Heart right ventricle (tissue), 16 donors: ENCODE data around the gene OTUB2. TPM values are rescaled to one million over a fixed set of nuclear protein-coding genes. Genes with fewer than 3 reads are reported as not detected.

Source experiments
- ATAC-seq, 8 donors: fragments of 200-7000 bp; cut with Tn5 transposase; one replicate each; pipeline ENCODE4 v1.9.1; 2020; ENCODE audit warnings: mild to moderate bottlenecking in 8 of 8, moderate library complexity in 8 of 8, moderate number of reproducible peaks in 1 of 8
- DNase-seq, 2 donors: peaks; one replicate each; pipeline ENCODE4 v3.0.0-alpha.2; 2020
- H3K27ac ChIP-seq, 10 donors: fragments of 200-600 bp; sonication (generic) in 2 of 10; one replicate each; pipeline versions ENCODE4 v1.5.0 to v1.8.0; 2020 to 2022; ENCODE audit warnings: mild to moderate bottlenecking in 3 of 10
- H3K27me3 ChIP-seq, 7 donors: fragments of 200-600 bp; one replicate each; pipeline ENCODE4 v1.8.0; 2021 to 2022; ENCODE audit warnings: mild to moderate bottlenecking in 2 of 7
- H3K36me3 ChIP-seq, 9 donors: fragments of 200-600 bp; sonication (generic) in 1 of 9; one replicate each; pipeline versions ENCODE4 v1.5.0 to v1.8.0; 2020 to 2022; ENCODE audit warnings: mild to moderate bottlenecking in 2 of 9
- H3K4me1 ChIP-seq, 9 donors: fragments of 200-600 bp; sonication (generic) in 1 of 9; one replicate each; pipeline versions ENCODE4 v1.5.0 to v1.8.0; 2020 to 2022; ENCODE audit warnings: mild to moderate bottlenecking in 4 of 9
- H3K4me3 ChIP-seq, 10 donors: fragments of 200-600 bp; sonication (generic) in 2 of 10; one replicate each; pipeline versions ENCODE4 v1.5.0 to v1.8.0; 2020 to 2022; ENCODE audit warnings: mild to moderate bottlenecking in 7 of 10, moderate library complexity in 2 of 10
- H3K9me3 ChIP-seq, 11 donors: fragments of 200-600 bp in 10 of 11; sonication (generic) in 2 of 11; one replicate each; pipeline versions ENCODE4 v1.5.0 to v1.8.0; 2013 to 2022; ENCODE audit warnings: mild to moderate bottlenecking in 2 of 11, control low read depth in 1 of 11, moderate library complexity in 1 of 11
- WGBS, 2 donors: extraction: QIAGEN DNeasy Blood & Tissue Kit; methylation state at CpG; one replicate each; pipeline ENCODE4 v1.1.7; 2013; ENCODE audit warnings: inconsistent platforms in 1 of 2; 5-methylcytosine and 5-hydroxymethylcytosine counted together
- intact Hi-C, 10 donors: fragments of 100-400 bp; cut with DNase I; formaldehyde crosslinking; loops; one replicate each; pipeline versions ENCODE4 v1.11.1 to v1.14.2; 2022
- polyA plus RNA-seq, 2 donors: library from polyadenylated mRNA; stranded (reverse); fragments of 200-250 nt; gene quantifications; one replicate each; pipeline ENCODE4 v1.2.3, GENCODE V29; 2013
- total RNA-seq, 10 donors: library from RNA; stranded (reverse); fragmentation: NEBNext Ultra II Directional in 3 of 10; extraction: Animal tissue kit (Norgen Biotek cat#: 25700) in 3 of 10; gene quantifications; one replicate each; pipeline versions ENCODE4 v1.2.1 to v1.2.4, GENCODE V29; 2021 to 2023
- TF ChIP-seq, protein P1 (sequence below), 9 donors: fragments of 200-600 bp; sonication (generic) in 2 of 9; IDR thresholded peaks; one replicate each; pipeline versions ENCODE4 v1.5.0 to v1.8.0; 2021 to 2022; ENCODE audit warnings: antibody characterized with exemption in 9 of 9, mild to moderate bottlenecking in 5 of 9, moderate library complexity in 1 of 9
- donor health status: Arrhythmogenic right ventricular cardiomyopathy.
- donor health status: ischemic (EF 13 %, LVEDD 7.1; RV severe dilation, severe dysfunction).
- donor health status: healthy with polysubstance abuse.
- donor health status: DM: no; HTN: yes; CAD: no.
- donor health status: DM: no; HTN: no; CAD: no.
- donor health status: ischemic (EF 25% LVEDD 6.9; RV normal size, moderate dysfunction).
- donor health status: ischemic (EF 25% LVEDD 5.7; RV mildly dilated, moderate dysfunction).
- donor health status: healthy.
- donor health status: DM: yes; HTN: yes; CAD: no.
- donor health status: Ischemic cardiomyopathy.
- donor health status: ischemic (EF 35%, LVEDD 5.7; RV mildly dilated, moderate dysfunction).
- donor health status: nonischemic (EF 11% LVEDD 7.7; RV severe dilation, severe dysfunction).
- donor health status: DM: yes; HTN: yes; CAD: no.
- donor health status: PGD.
- donor health status: ischemic (EF 29% LVEDD 5.4; RV normal size, mild dysfunction).
- donor health status: nonischemic (EF 23%, LVEDD 6.1; RV moderate dilation, normal function).

The OTUB2 gene
- total and polyA plus RNA-seq, 12 donors = 0.07 to 0.37 (median 0.16) TPM; not detected in 1

- DNase-seq (no peak), ATAC-seq (no peak)
- 93% methylated on average over 8 of the region's 8 CpGs for WGBS, 2 donors
- no peaks in the 10 kb centered on the region for H3K27me3 ChIP-seq
- no peaks in the 10 kb centered on the region for H3K36me3 ChIP-seq
- H3K9me3 ChIP-seq = peaks cover 0 to 5% (median 0%) of the 10 kb centered on the region in 11 donors
- H3K4me1 ChIP-seq = peaks cover 0 to 28% (median 5%) of the 10 kb centered on the region in 9 donors
- H3K27ac ChIP-seq = no peak overlapping the region
- intact Hi-C loops = no loop called here
- TF ChIP-seq, protein P1, sequence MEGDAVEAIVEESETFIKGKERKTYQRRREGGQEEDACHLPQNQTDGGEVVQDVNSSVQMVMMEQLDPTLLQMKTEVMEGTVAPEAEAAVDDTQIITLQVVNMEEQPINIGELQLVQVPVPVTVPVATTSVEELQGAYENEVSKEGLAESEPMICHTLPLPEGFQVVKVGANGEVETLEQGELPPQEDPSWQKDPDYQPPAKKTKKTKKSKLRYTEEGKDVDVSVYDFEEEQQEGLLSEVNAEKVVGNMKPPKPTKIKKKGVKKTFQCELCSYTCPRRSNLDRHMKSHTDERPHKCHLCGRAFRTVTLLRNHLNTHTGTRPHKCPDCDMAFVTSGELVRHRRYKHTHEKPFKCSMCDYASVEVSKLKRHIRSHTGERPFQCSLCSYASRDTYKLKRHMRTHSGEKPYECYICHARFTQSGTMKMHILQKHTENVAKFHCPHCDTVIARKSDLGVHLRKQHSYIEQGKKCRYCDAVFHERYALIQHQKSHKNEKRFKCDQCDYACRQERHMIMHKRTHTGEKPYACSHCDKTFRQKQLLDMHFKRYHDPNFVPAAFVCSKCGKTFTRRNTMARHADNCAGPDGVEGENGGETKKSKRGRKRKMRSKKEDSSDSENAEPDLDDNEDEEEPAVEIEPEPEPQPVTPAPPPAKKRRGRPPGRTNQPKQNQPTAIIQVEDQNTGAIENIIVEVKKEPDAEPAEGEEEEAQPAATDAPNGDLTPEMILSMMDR (IDR thresholded peaks at IDR 0.05) = no peak
- no peak overlapping the region for H3K4me3 ChIP-seq
Observed at GRCh38 chr14:94031161-94031882, 5.2 kb downstream of the OTUB2 start.

- Histone ChIP-seq H3K9me3 (peaks cover 0 to 5% (median 0%) of the 10 kb centered on the region in 11 donors), H3K27ac (no peak overlapping the region), H3K36me3 (no peaks in the 10 kb centered on the region), H3K27me3 (no peaks in the 10 kb centered on the region), H3K4me3 (no peak overlapping the region), H3K4me1 (peaks cover 0 to 24% (median 1%) of the 10 kb centered on the region in 9 donors)
- TF ChIP-seq, protein P1 (IDR thresholded peaks at IDR 0.05) = no peak
- ATAC-seq (no peak), DNase-seq (no peak)
- 82 to 93% methylated on average over 7 of the region's 7 CpGs for WGBS, 2 donors
- intact Hi-C loops = no loop called here
Observed at GRCh38 chr14:94031883-94032279, 5.7 kb downstream of the OTUB2 start.

DNA sequence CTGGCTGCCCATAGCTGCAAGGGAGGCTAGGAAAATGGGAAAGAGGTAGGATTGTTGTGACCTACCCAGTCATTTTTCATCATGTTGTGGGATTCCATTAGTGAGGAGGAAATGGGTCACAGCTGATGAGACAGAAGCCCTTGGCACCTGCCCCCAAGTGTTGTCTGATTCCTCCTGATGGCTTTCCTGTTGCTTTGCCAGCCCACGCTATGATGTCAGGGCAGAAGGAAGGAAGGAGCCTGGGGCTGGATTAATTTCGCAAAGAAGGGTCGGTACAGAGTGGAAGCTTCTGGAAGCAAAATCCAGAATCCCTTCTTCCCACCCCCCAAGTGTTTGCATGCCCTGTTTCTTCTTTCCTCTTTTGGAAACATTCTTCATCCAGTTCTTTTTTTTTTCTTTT, 8.7 kb downstream of the OTUB2 start:
- ATAC-seq (no peak), DNase-seq (no peak)
- intact Hi-C loops = loop anchor here in 6 of 10 donors (5.0 kb wide), 4 partner anchors 42 to 147 kb away; partner anchors contain the start of gene IFI27L2 (in 1 of the 6)
- H3K9me3 ChIP-seq = peaks cover 0 to 5% (median 0%) of the 10 kb centered on the region in 11 donors
- peaks cover 0 to 14% (median 0%) of the 10 kb centered on the region in 9 donors for H3K4me1 ChIP-seq
- TF ChIP-seq, protein P1 (IDR thresholded peaks at IDR 0.05) = no peak
- no peaks in the 10 kb centered on the region for H3K36me3 ChIP-seq
- no peak overlapping the region for H3K27ac ChIP-seq
- H3K4me3 ChIP-seq = no peak overlapping the region
- WGBS, 2 donors = 78 to 83% methylated on average over 3 of the region's 3 CpGs
- no peaks in the 10 kb centered on the region for H3K27me3 ChIP-seq

DNA sequence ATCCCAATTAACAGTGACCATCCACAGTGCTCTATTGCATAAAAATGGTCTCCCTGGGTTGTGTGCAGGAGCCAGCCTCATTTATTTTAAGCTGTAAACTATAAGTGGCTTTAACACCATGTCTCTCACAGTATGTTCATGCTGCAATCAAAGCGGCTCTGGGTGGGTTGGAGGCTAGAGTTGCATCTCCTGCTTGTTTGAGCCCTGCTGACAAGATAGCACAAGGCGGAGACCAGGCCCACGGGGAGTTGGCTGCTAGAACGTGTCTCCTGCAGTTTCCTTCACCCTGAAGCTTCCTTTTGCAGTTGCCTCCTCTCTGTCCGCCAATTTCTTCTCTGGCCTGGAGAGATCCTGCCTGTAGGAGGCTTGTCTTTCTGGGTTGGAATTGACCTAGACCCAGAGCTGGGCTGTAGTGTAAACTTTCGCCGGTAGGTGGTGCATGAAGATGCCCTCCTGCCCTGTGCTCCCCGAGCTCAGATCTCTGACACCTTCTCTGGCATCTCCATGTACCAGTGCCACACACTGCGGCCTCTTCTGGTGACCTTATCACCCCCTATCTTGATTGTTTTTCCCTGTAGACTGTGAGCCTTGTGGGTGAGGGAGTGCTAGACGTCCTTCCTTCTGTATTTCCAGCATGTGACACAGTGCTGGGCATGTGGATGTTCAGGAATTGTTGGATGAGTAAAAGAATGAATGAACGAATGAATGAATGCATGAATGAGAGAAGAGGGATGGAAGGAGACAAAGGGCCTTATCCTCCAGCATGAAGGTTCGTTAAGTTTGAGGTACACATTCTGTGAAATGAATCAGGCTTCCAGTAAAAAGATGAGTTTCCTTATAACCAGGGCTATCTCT, 10.4 kb downstream of the OTUB2 start:
- peak; percentile 64 to 71 for DNase-seq
- peaks cover 0 to 5% (median 0%) of the 10 kb centered on the region in 11 donors for H3K9me3 ChIP-seq
- H3K27me3 ChIP-seq = no peaks in the 10 kb centered on the region
- H3K36me3 ChIP-seq = no peaks in the 10 kb centered on the region
- TF ChIP-seq, protein P1 (IDR thresholded peaks at IDR 0.05) = peak; percentile 75 to 90 (median 86)
- WGBS, 2 donors = 28% methylated on average over 12 of the region's 12 CpGs
- intact Hi-C loops = loop anchor here (1.0 to 5.0 kb wide), 8 partner anchors 41 to 146 kb away; partner anchors contain the start of gene IFI27L2 (in 1 of the 10)
- H3K4me3 ChIP-seq = no peak overlapping the region
- H3K27ac ChIP-seq = no peak overlapping the region
- H3K4me1 ChIP-seq = peaks cover 0 to 19% (median 2%) of the 10 kb centered on the region in 9 donors
- ATAC-seq = peak; percentile 79 to 89 (median 86)
